Peyer's patch (tissue), 4 donors: Measurements from ENCODE around the gene CIAO2A.

Experiments
- CTCF ChIP-seq, 6 experiments: fragments of 450-650 bp in 4 of 6; fragments of 200-600 bp in 2 of 6; sonication (generic) in 1 of 6; IDR thresholded peaks; one replicate each; pipeline ENCODE4 v1.5.1; 2017 to 2019; ENCODE audit warnings: antibody characterized with exemption in 6 of 6, mild to moderate bottlenecking in 3 of 6, moderate library complexity in 1 of 6
- POLR2A ChIP-seq, 2 donors: fragments of 450-650 bp; IDR thresholded peaks; one replicate each; pipeline ENCODE4 v1.5.1; 2017; ENCODE audit warnings: antibody characterized with exemption in 2 of 2, mild to moderate bottlenecking in 2 of 2, moderate library complexity in 2 of 2

- TF ChIP-seq CTCF (IDR thresholded peaks at IDR 0.05) (no peak), POLR2A (IDR thresholded peaks at IDR 0.05) (no peak)
Observed at GRCh38 chr15:64138331-64138941, 44.8 kb upstream of the CIAO2A start.
